ENCODE data around the gene KPNA3. TPM values are rescaled to one million over a fixed set of nuclear protein-coding genes. Genes with fewer than 3 reads are reported as not detected.

Gene KPNA3
- total and polyA plus RNA-seq, 2 donors (not counting 3 experiments of a cell fraction or from before 2014, with no cell fraction given): 19.6 to 60.4 TPM

DNA sequence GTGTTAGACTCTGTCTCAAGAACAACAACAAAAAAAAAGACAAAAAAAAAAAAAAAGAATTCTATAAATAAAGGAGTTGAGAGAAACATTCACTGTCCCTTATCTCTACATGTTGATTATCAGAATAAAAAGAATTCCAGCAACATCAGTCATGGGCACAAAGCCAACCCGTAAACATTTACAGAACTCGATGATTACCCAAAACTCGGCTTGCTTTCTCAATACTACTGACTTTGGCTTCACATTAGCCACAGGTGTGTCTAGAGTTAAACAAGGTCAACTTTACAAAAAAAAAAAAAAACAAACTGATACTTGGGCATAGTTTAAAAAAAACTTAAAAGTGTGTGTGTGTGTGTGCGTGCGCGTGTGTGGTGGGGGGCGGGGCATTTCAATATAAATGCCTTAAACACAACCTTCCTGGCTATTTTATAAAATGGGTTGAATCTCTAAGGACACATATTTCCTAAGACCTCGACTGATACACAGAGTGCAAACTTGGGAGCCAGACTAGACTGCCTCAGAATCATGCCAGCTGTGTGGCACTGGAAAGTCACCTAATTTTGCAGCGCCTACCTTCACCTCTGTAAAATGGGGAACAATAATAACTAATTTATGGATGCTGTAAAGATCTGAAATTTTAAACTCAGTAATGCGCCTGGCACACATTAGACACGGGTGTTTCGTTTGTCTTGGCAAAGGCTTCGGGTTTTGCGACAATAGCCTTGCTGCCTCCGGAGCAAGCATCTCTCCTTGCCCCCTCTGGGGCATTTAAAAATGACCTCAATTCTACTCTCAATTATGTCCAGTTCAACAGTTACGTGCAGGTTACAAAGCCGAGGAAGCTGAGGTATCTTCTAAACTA, 102.1 kb downstream of the KPNA3 start:
- TSS peak; percentile 24 for BruUV-seq (replicated peaks)
- peaks cover 51% of the 10 kb centered on the region for H3K79me2 ChIP-seq (ENCODE audit: control insufficient read depth, insufficient read depth, low read length)
- no peaks in the 10 kb centered on the region for H3K9me3 ChIP-seq (replicated peaks; ENCODE audit: control insufficient read depth, insufficient read depth, low read length)
- FAIRE-seq (peak; percentile 43), DNase-seq (ENCODE audit: low read depth, low spot score) (peak; percentile 63)
- dilution Hi-C loops (cut with MboI; ENCODE audit: extremely low pct_ligation_motif_present, low sequenced_read_pairs) (no loop called here), intact Hi-C loops (cut with micrococcal nuclease) (loop anchor here (1.0 kb wide), 1 partner anchor 246 kb away; the partner anchor contains the start of gene SPRYD7)
- H2AFZ ChIP-seq (ENCODE audit: low read depth, low read length): peak overlapping the region; percentile 47
- H3K27ac ChIP-seq (ENCODE audit: insufficient read depth, low read depth, low read length): peak overlapping the region; percentile 41
- H3K4me3 ChIP-seq (replicated peaks in 1 of 3; ENCODE audit: insufficient read depth in 1 of 3, low read depth in 1 of 3, low read length in 3 of 3): peak overlapping the region; percentile 72 to 90 (median 85)
- ChIA-PET POLR2A (interaction anchor here (0.7 kb wide), 1 partner anchor 144 kb away, joined by 5 read pairs; no protein-coding TSS in a partner anchor), CTCF (interaction anchor here (0.7 to 1.3 kb wide), 5 partner anchors 9 to 103 kb away, joined by 3 to 5 read pairs (median 3); partner anchors contain the start of gene KPNA3)
- H3K9me1 ChIP-seq (replicated peaks; ENCODE audit: control insufficient read depth, extremely low read depth, insufficient read depth, low read length): no peaks in the 10 kb centered on the region
- peak overlapping the region; percentile 88 for H3K4me2 ChIP-seq (ENCODE audit: insufficient read depth, low read length)
- H3K9ac ChIP-seq (replicated peaks; ENCODE audit: extremely low read depth, insufficient read depth, low read length): peak overlapping the region; percentile 54
- H3K36me3 ChIP-seq (ENCODE audit: control insufficient read depth in 2 of 2, extremely low read depth in 1 of 2, insufficient read depth in 2 of 2, low read length in 2 of 2): peaks cover 0 to 5% of the 10 kb centered on the region in 2 experiments
- no peaks in the 10 kb centered on the region for H3K27me3 ChIP-seq (ENCODE audit: control insufficient read depth in 2 of 2, insufficient read depth in 2 of 2, low read length in 2 of 2)
- peaks cover 10% of the 10 kb centered on the region for H3K4me1 ChIP-seq (ENCODE audit: control insufficient read depth, extremely low read depth, insufficient read depth, low read length)
- TF ChIP-seq POLR2AphosphoS5 (IDR thresholded peaks at IDR 0.05; ENCODE audit: insufficient read depth, low read depth, low read length) (no peak), FOS (IDR thresholded peaks at IDR 0.05; ENCODE audit: borderline replicate concordance, insufficient read depth, low read length) (no peak), JUN (IDR thresholded peaks at IDR 0.05; ENCODE audit: borderline replicate concordance, insufficient read depth, insufficient read length, low read depth) (no peak), POLR2A (IDR thresholded peaks at IDR 0.05; ENCODE audit: low read depth, low read length) (no peak), GATA2 (IDR thresholded peaks at IDR 0.05; ENCODE audit: insufficient read depth, insufficient read length, low read depth, low read length) (no peak), MYC (IDR thresholded peaks at IDR 0.05; ENCODE audit: low read depth, low read length) (no peak), EZH2 (IDR thresholded peaks at IDR 0.05; ENCODE audit: borderline replicate concordance, low read depth, low read length, severe bottlenecking) (no peak)
- TF ChIP-seq, protein P1, sequence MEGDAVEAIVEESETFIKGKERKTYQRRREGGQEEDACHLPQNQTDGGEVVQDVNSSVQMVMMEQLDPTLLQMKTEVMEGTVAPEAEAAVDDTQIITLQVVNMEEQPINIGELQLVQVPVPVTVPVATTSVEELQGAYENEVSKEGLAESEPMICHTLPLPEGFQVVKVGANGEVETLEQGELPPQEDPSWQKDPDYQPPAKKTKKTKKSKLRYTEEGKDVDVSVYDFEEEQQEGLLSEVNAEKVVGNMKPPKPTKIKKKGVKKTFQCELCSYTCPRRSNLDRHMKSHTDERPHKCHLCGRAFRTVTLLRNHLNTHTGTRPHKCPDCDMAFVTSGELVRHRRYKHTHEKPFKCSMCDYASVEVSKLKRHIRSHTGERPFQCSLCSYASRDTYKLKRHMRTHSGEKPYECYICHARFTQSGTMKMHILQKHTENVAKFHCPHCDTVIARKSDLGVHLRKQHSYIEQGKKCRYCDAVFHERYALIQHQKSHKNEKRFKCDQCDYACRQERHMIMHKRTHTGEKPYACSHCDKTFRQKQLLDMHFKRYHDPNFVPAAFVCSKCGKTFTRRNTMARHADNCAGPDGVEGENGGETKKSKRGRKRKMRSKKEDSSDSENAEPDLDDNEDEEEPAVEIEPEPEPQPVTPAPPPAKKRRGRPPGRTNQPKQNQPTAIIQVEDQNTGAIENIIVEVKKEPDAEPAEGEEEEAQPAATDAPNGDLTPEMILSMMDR (IDR thresholded peaks at IDR 0.05; ENCODE audit: extremely low read depth in 1 of 2, insufficient read depth in 1 of 2, low read depth in 1 of 2, low read length in 2 of 2): no peak
- TF ChIP-seq, protein P2, sequence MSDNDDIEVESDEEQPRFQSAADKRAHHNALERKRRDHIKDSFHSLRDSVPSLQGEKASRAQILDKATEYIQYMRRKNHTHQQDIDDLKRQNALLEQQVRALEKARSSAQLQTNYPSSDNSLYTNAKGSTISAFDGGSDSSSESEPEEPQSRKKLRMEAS (IDR thresholded peaks at IDR 0.05; ENCODE audit: insufficient read depth, insufficient read length): no peak
- H4K20me1 ChIP-seq (replicated peaks; ENCODE audit: control insufficient read depth, extremely low read depth, insufficient read depth, low read length): no peaks in the 10 kb centered on the region
